Peyer's patch (tissue), 4 donors: ENCODE results near the gene ANKRD53.
"Not testable (repeated sequence)": the region's sequence is repeated elsewhere in the genome, so short reads cannot be mapped to it uniquely, and the experiment has no call there.

ENCODE experiments used
- POLR2A ChIP-seq, 2 donors: fragments of 450-650 bp; IDR thresholded peaks; one replicate each; pipeline ENCODE4 v1.5.1; 2017; ENCODE audit warnings: antibody characterized with exemption in 2 of 2, mild to moderate bottlenecking in 2 of 2, moderate library complexity in 2 of 2
- TF ChIP-seq, protein P1 (sequence below), 6 experiments: fragments of 450-650 bp in 4 of 6; fragments of 200-600 bp in 2 of 6; sonication (generic) in 1 of 6; IDR thresholded peaks; one replicate each; pipeline ENCODE4 v1.5.1; 2017 to 2019; ENCODE audit warnings: antibody characterized with exemption in 6 of 6, mild to moderate bottlenecking in 3 of 6, moderate library complexity in 1 of 6

DNA sequence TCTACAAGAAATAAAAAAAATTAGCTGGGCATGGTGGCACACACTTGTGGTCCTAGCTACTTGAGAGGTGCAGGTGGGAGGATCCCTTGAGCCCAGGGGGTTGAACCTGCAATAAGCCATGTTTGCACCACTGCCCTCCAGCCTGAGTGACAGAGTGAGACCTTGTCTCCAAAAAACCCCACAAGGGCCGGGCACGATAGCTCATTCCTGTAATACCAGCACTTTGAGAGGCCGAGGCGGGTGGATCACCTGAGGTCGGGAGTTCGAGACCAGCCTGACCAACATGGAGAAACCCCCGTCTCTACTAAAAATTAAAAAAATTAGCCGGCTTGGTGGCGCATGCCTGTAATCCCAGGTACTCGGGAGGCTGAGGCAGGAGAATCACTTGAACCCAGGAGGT, 21.5 kb downstream of the ANKRD53 start:
- not testable (repeated sequence) for TF ChIP-seq POLR2A (IDR thresholded peaks at IDR 0.05)
- TF ChIP-seq, protein P1, sequence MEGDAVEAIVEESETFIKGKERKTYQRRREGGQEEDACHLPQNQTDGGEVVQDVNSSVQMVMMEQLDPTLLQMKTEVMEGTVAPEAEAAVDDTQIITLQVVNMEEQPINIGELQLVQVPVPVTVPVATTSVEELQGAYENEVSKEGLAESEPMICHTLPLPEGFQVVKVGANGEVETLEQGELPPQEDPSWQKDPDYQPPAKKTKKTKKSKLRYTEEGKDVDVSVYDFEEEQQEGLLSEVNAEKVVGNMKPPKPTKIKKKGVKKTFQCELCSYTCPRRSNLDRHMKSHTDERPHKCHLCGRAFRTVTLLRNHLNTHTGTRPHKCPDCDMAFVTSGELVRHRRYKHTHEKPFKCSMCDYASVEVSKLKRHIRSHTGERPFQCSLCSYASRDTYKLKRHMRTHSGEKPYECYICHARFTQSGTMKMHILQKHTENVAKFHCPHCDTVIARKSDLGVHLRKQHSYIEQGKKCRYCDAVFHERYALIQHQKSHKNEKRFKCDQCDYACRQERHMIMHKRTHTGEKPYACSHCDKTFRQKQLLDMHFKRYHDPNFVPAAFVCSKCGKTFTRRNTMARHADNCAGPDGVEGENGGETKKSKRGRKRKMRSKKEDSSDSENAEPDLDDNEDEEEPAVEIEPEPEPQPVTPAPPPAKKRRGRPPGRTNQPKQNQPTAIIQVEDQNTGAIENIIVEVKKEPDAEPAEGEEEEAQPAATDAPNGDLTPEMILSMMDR (IDR thresholded peaks at IDR 0.05): not testable (repeated sequence)
